K562 (cell line): ENCODE measurements around the gene ROM1. TPM values are rescaled to one million over a fixed set of nuclear protein-coding genes. Genes with fewer than 3 reads are reported as not detected.

Experiments
- ATF4 ChIP-seq: fragments of 450-650 bp; formaldehyde crosslinking; IDR thresholded peaks from 2 replicates; pipeline ENCODE4 v1.4.0; 2022; ENCODE audit warnings: mild to moderate bottlenecking, moderate library complexity
- CEBPB ChIP-seq: fragments of 450-650 bp; IDR thresholded peaks from 2 replicates; pipeline ENCODE4 v1.6.1; 2016; ENCODE audit warnings: missing genetic modification characterization, missing compliant biosample characterization
- CHD1 ChIP-seq: fragments of 200-600 bp; sonication (generic); IDR thresholded peaks from one replicate; pipeline ENCODE4 v1.6.1; 2012; ENCODE audit warnings: mild to moderate bottlenecking, moderate library complexity, low read length, inconsistent platforms
- DEAF1 ChIP-seq: fragments of 450-650 bp; formaldehyde crosslinking; IDR thresholded peaks from 2 replicates; pipeline ENCODE4 v1.4.0; 2020; ENCODE audit warnings: mild to moderate bottlenecking, moderate library complexity
- ETV5 ChIP-seq: sonication (generic); formaldehyde crosslinking; IDR thresholded peaks from 2 replicates; pipeline ENCODE4 v1.4.0; 2020; ENCODE audit warnings: low read depth, mild to moderate bottlenecking, missing genetic modification reagents
- HMG20B ChIP-seq: fragments of 250-450 bp; sonication (Bioruptor Pico); IDR thresholded peaks from 2 replicates; pipeline ENCODE4 v1.5.0; 2021; ENCODE audit warnings: mild to moderate bottlenecking
- HOXB6 ChIP-seq: fragments of 250-450 bp; sonication (Bioruptor Pico); IDR thresholded peaks from 2 replicates; pipeline ENCODE4 v1.5.1; 2022; ENCODE audit warnings: mild to moderate bottlenecking, borderline replicate concordance
- KLF16 ChIP-seq: IDR thresholded peaks from 2 replicates; pipeline ENCODE4 v1.6.1; 2016; ENCODE audit warnings: antibody characterized with exemption
- MITF ChIP-seq: IDR thresholded peaks from 2 replicates; pipeline ENCODE4 v1.6.1; 2014; ENCODE audit warnings: antibody characterized with exemption
- OTX1 ChIP-seq: fragments of 450-650 bp; formaldehyde crosslinking; IDR thresholded peaks from 2 replicates; pipeline ENCODE4 v1.4.0; 2022; ENCODE audit warnings: mild to moderate bottlenecking
- PHF8 ChIP-seq: fragments of 200-600 bp; sonication (generic); IDR thresholded peaks from 2 replicates; pipeline ENCODE4 v1.6.1; 2012; ENCODE audit warnings: mixed run types, mild to moderate bottlenecking, inconsistent platforms, low read length, moderate library complexity, borderline replicate concordance
- RBM15 ChIP-seq: fragments of 200-400 bp; formaldehyde crosslinking; IDR thresholded peaks from 2 replicates; pipeline ENCODE4 v1.6.1; 2018; ENCODE audit warnings: mild to moderate bottlenecking, low read length, moderate library complexity; ENCODE audit not compliant: insufficient read depth
- SNRNP70 ChIP-seq: fragments of 200-400 bp; formaldehyde crosslinking; optimal IDR thresholded peaks from 2 replicates; pipeline ENCODE3; 2017; ENCODE audit warnings: low read depth, low read length
- SRSF1 ChIP-seq: fragments of 200-400 bp; formaldehyde crosslinking; IDR thresholded peaks from 2 replicates; pipeline ENCODE4 v1.6.1; 2017; ENCODE audit warnings: mild to moderate bottlenecking, low read depth, low read length, moderate library complexity
- ZBTB1 ChIP-seq: sonication (generic); formaldehyde crosslinking; IDR thresholded peaks from 2 replicates; pipeline ENCODE4 v1.8.1; 2023; ENCODE audit warnings: missing genetic modification reagents, low read depth, mild to moderate bottlenecking, borderline replicate concordance
- ZHX1 ChIP-seq: fragments of 150-350 bp; conservative IDR thresholded peaks from 2 replicates; pipeline ENCODE4 v1.6.1; 2014; ENCODE audit warnings: low read length
- ZNF143 ChIP-seq: sonication (generic); formaldehyde crosslinking; IDR thresholded peaks from 2 replicates; pipeline ENCODE4 v1.9.0; 2022; ENCODE audit warnings: mild to moderate bottlenecking, missing genetic modification reagents
- ZNF224 ChIP-seq: sonication (generic); formaldehyde crosslinking; IDR thresholded peaks from 2 replicates; pipeline ENCODE4 v1.8.0; 2022; ENCODE audit warnings: mild to moderate bottlenecking, missing genetic modification reagents
- ZNF282 ChIP-seq: sonication (generic); formaldehyde crosslinking; IDR thresholded peaks from 2 replicates; pipeline ENCODE4 v1.8.1; 2023; ENCODE audit warnings: missing genetic modification reagents
- ZNF324 ChIP-seq: fragments of 250-450 bp; sonication (Bioruptor Pico); IDR thresholded peaks from 2 replicates; pipeline ENCODE4 v1.4.0; 2020; ENCODE audit warnings: mild to moderate bottlenecking
- ZNF707 ChIP-seq: fragments of 250-450 bp; sonication (Bioruptor Pico); conservative IDR thresholded peaks from 2 replicates; pipeline ENCODE4 v1.8.0; 2022; ENCODE audit warnings: inconsistent platforms, mild to moderate bottlenecking, moderate library complexity
- polyA plus RNA-seq, 8 experiments: library from polyadenylated mRNA; depleted of rRNA in 4 of 8; stranded (reverse) in 5 of 8; unstranded in 3 of 8; fragments of >200 nt; fragmentation: Nextera tagmentation in 2 of 8; fragmentation: Illumina TruSeq in 1 of 8; extraction: Ambion mirVana in 2 of 8; extraction: Trizol in 1 of 8; gene quantifications; 2 replicates each; pipeline versions ENCODE4 v1.2.1 to v1.2.3, GENCODE V29; 2011 to 2014; ENCODE audit warnings: inconsistent platforms in 1 of 8, missing spikeins in 1 of 8
- total RNA-seq, 7 experiments: library from RNA; depleted of rRNA in 6 of 7; stranded (reverse); fragments of >200 nt in 6 of 7; fragmentation: Illumina TruSeq in 2 of 7; extraction: Trizol in 2 of 7; gene quantifications; 2 replicates each; pipeline versions ENCODE4 v1.2.1 to v1.2.3, GENCODE V29; 2011 to 2021; ENCODE audit warnings: low replicate concordance in 1 of 7

The ROM1 gene
- total and polyA plus RNA-seq, 9 of the 15 experiments (the other 6 are each of a cell fraction or from before 2014, with no cell fraction given), result 0.75 to 4.0 (median 2.6) TPM

DNA sequence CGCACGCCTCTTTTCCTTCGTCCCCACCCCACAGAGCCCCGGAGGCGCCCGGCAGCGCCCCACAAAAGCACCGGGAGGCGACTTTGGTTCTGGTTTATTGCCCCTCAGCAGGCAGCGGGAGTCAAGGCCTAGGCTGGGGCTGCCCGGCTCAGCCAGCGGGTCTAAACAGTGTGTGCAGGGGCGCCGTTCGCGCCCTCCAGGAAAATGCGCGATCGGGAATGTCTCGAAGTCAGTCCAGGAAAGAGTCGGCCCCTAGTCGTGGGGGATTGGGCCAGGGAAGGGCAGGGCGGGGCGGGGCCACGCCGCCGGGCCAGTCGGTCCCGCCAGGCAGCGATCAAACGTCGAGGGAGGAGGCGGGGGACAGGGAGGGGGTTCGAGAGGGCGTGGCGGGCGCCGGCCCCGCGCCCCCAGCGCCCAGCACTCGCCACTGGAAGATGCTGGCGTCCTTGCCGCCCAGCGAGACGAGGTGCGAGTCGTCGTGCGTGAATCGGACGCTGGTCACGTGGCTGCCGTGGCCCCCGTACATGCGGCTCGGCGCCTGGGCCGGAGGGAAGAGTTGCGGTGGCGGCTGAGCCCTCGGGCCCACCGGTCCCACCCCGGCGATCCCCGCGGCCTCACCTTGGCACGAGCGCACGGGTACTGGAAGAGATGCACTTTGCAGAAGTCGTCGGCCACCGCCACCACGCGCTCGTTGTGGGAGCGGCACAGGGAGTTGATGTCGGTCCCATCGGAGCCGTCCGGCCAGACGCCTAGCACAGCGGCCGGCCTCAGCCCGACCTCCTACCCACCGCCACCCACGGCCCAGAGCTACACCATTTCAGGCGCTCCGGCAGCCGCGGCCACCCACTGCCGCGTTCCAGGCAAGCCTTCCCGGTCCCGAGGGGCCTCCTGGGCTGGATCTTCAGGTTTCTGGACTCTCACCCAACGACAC lies 10.7 kb upstream of the ROM1 start (continued):
- no peak for TF ChIP-seq MITF
- TF ChIP-seq HOXB6, result no peak
- TF ChIP-seq RBM15, result no peak
- no peak for TF ChIP-seq CHD1
- no peak for TF ChIP-seq ZHX1
- TF ChIP-seq SNRNP70, result no peak
- no peak for TF ChIP-seq ZNF282 (CRISPR knock-in tag)
- TF ChIP-seq SRSF1, result 0 out of 2 replicates have a peak, but pooled peaks have one; percentile 58
- no peak; the same call in 1 of the 2 replicates for TF ChIP-seq ZBTB1
- no peak for TF ChIP-seq HMG20B
- TF ChIP-seq ZNF143 (CRISPR knock-in tag), result no peak
- no peak for TF ChIP-seq KLF16
- TF ChIP-seq ZNF324 (CRISPR knock-in tag), result no peak
- no peak for TF ChIP-seq ZNF707 (CRISPR knock-in tag)
- peak; percentile 83; the same call in 1 of the 2 replicates for TF ChIP-seq OTX1 (CRISPR knock-in tag)
- 0 out of 2 replicates have a peak, but pooled peaks have one; percentile 36 for TF ChIP-seq ATF4 (CRISPR knock-in tag)
- no peak for TF ChIP-seq ZNF224 (CRISPR knock-in tag)
- TF ChIP-seq PHF8, result no peak
- no peak for TF ChIP-seq ETV5 (CRISPR knock-in tag)
- TF ChIP-seq DEAF1 (CRISPR knock-in tag), result no peak
- no peak for TF ChIP-seq CEBPB
